ENCODE measurements around the gene TSEN34. TPM values are rescaled to one million over a fixed set of nuclear protein-coding genes. Genes with fewer than 3 reads are reported as not detected.

The TSEN34 gene
- total RNA-seq, 1 donor from 2014 or later = 38.6 TPM

DNA sequence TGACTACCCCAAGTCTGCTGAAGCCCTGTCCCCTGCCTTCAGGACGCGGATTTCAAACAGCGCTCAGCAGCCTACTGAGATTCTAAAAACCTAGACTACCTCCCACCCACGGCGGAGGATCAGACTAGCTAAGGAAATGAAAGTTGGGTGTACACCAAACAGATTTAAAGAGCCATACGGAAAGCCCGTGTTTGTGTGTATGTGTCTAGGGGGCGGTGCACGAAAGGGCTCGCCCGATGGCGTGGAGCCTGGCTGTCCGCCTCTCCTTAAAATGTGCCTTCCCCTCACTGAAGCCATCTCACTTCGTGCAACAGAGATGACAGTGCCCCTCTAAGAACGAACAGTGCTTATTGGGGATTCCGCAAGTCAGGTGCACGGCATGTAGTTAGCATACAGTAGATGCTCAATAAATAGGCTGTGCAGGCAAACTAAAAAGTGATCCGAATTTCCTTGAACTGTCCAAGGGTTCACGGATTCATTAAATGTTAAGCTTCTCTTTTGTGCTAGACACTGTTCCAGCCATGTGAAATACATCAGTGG, 32.2 kb upstream of the TSEN34 start:
- H3K4me1 Mint-ChIP-seq (ENCODE audit: low read depth) = peaks cover 27% of the 10 kb centered on the region
- peak overlapping the region; percentile 92 for H3K27ac Mint-ChIP-seq
- peaks cover 6% of the 10 kb centered on the region for H3K27me3 Mint-ChIP-seq
- TF ChIP-seq, protein P1, sequence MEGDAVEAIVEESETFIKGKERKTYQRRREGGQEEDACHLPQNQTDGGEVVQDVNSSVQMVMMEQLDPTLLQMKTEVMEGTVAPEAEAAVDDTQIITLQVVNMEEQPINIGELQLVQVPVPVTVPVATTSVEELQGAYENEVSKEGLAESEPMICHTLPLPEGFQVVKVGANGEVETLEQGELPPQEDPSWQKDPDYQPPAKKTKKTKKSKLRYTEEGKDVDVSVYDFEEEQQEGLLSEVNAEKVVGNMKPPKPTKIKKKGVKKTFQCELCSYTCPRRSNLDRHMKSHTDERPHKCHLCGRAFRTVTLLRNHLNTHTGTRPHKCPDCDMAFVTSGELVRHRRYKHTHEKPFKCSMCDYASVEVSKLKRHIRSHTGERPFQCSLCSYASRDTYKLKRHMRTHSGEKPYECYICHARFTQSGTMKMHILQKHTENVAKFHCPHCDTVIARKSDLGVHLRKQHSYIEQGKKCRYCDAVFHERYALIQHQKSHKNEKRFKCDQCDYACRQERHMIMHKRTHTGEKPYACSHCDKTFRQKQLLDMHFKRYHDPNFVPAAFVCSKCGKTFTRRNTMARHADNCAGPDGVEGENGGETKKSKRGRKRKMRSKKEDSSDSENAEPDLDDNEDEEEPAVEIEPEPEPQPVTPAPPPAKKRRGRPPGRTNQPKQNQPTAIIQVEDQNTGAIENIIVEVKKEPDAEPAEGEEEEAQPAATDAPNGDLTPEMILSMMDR (IDR thresholded peaks at IDR 0.05; ENCODE audit: unreplicated experiment) = no peak
- no peak for DNase-seq (ENCODE audit: low spot score, unreplicated experiment)
- H3K36me3 Mint-ChIP-seq (ENCODE audit: insufficient read depth) = peaks cover 16% of the 10 kb centered on the region
- no peaks in the 10 kb centered on the region for H3K9me3 Mint-ChIP-seq (ENCODE audit: low read depth)
- H3K4me3 Mint-ChIP-seq (ENCODE audit: low read depth) = peak overlapping the region; percentile 99

DNA sequence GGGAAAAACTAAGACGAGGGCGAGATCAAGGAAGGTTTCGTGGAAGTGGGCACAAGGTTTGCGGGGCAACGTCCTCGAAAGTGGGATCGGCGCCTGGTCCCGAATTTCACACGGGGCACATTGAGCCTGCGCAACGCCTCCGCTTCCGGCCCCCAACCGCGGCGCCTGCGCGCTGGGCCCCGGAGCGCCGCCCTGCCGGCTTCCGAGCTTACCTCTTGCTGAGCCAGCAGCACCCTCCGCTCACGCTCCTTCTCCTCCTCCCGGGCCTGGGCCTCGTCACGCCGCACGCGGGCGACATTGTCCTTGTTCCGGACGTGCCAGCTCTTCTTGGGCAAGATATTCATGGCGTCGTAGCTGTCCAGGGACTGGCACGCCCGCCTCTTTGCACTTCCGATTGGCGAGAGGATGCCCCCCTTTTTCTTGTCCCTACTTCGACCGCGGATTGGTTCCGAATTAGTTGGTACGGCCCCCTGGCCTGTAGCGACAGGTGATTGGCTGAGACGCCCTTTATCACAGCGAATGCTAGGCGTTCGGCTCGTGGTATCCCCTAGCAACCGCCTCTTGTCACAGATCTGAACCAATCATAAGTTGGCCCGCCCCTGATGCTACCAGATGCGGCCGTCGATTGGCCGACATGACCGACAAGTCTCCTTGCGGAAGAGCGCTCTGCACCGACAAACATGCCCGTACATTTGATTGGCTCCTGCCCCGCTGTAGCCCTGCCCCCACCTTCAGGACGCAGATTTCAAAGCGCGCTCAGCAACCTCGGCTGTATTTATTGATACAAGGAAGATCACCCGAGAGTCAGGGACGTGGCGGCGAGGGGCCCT, 31.5 kb upstream of the TSEN34 start, which contains the start of gene LENG1:
TSS of gene LENG1 (minus strand) at position 370 of the 830 bp plus-strand sequence. CDS start at position 344, 26 bp downstream.
- H3K27me3 Mint-ChIP-seq = peaks cover 11% of the 10 kb centered on the region
- H3K36me3 Mint-ChIP-seq (ENCODE audit: insufficient read depth) = peaks cover 12% of the 10 kb centered on the region
- H3K27ac Mint-ChIP-seq = peak within 1 kb of the TSS; percentile 98
- H3K9me3 Mint-ChIP-seq (ENCODE audit: low read depth) = no peaks in the 10 kb centered on the region
- peaks cover 27% of the 10 kb centered on the region for H3K4me1 Mint-ChIP-seq (ENCODE audit: low read depth)
- TF ChIP-seq, protein P1 (IDR thresholded peaks at IDR 0.05; ENCODE audit: unreplicated experiment) = peak; percentile 54
- H3K4me3 Mint-ChIP-seq (ENCODE audit: low read depth) = peak within 1 kb of the TSS; percentile 99
- peak; percentile 97 for DNase-seq (ENCODE audit: low spot score, unreplicated experiment)

DNA sequence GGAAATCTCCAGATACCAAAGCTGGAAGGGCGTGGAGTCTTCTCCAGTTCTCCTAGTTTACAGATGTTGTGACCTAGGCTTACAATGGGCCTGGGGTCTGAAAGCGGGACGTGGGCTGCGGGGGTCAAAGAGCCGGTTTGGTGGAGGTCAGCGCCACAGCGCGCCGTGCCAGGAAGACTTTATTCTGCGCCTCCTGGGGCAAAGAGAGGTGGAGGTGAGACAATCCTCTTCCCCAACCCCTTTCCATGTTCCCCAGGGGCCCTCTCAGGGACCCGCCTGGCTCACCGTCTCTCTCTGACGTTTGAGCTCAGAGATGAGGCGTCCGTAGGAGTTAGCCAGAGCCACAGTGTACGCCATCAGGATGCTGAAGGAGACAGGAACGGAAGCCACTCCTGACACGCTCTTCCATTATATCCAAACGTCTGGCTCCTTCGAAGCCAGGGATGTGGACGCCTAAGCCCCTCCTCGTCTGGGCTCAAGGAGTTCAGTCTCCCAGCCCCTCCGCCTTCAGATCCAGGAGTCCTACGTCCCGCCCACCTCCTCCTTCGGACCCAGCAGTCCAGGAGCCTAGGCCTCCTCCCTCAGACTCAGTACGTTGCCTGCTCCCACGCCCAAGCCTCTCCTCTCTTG, 30.8 kb upstream of the TSEN34 start:
- Mint-ChIP-seq H3K9me3 (ENCODE audit: low read depth) (no peaks in the 10 kb centered on the region), H3K4me1 (ENCODE audit: low read depth) (peaks cover 27% of the 10 kb centered on the region), H3K27ac (peak overlapping the region; percentile 98), H3K4me3 (ENCODE audit: low read depth) (peak overlapping the region; percentile 99), H3K36me3 (ENCODE audit: insufficient read depth) (peaks cover 13% of the 10 kb centered on the region), H3K27me3 (peaks cover 12% of the 10 kb centered on the region)
- no peak for DNase-seq (ENCODE audit: low spot score, unreplicated experiment)
- TF ChIP-seq, protein P1 (IDR thresholded peaks at IDR 0.05; ENCODE audit: unreplicated experiment) = no peak

DNA sequence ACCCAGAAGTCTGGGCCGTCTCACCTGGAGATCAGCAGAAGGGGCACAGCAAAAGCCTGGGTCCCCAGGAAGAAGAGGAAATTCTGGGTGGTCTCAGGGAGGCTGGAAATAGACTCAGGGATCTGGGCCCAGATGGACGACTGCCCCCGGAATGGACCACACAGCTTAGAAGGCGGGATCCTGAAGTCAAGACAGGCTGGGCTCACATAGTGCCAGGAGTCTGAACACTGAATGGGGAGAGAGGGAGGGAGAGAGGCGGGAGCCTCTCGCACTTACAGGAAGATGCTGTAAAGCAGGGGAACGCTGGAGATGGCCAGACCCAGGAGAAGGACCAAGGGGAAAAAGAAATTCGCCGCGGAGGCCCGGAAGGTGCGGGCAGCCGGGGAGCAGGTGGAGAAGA, 30.3 kb upstream of the TSEN34 start:
- H3K27me3 Mint-ChIP-seq = peaks cover 12% of the 10 kb centered on the region
- peaks cover 27% of the 10 kb centered on the region for H3K4me1 Mint-ChIP-seq (ENCODE audit: low read depth)
- peak overlapping the region; percentile 98 for H3K27ac Mint-ChIP-seq
- TF ChIP-seq, protein P1 (IDR thresholded peaks at IDR 0.05; ENCODE audit: unreplicated experiment) = no peak
- no peaks in the 10 kb centered on the region for H3K9me3 Mint-ChIP-seq (ENCODE audit: low read depth)
- peaks cover 18% of the 10 kb centered on the region for H3K36me3 Mint-ChIP-seq (ENCODE audit: insufficient read depth)
- DNase-seq (ENCODE audit: low spot score, unreplicated experiment) = no peak
- H3K4me3 Mint-ChIP-seq (ENCODE audit: low read depth) = peak overlapping the region; percentile 99

DNA sequence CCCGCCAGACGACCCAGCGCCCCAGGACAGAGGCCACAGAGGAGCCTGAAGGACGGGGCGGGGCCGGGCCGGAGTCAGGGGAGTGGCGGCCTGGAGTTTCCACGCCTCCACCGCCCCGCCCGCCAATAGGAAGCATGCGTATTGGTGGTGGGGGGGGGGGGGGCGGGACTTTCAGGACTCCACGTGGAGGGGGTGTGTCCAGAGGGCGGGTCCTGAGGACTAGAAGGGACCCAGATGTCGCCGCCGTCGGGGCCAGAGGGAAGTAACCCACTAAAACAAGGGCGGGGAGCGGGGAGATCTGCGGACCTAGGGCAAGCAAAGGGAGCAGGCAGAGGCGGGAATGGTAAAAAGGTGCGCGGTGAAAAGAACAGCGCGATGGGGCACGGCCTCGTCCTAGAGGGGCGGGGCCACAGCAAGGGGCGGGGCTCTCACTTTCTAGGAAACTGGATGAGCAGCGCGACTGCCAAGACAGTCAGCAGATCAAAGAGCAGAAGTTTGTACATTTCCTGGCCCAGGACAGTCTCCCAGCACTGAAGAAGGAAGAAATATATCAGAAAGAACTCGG, 28.8 kb upstream of the TSEN34 start:
- peaks cover 27% of the 10 kb centered on the region for H3K4me1 Mint-ChIP-seq (ENCODE audit: low read depth)
- H3K4me3 Mint-ChIP-seq (ENCODE audit: low read depth) = peak overlapping the region; percentile 69
- H3K27me3 Mint-ChIP-seq = peaks cover 12% of the 10 kb centered on the region
- H3K36me3 Mint-ChIP-seq (ENCODE audit: insufficient read depth) = peaks cover 12% of the 10 kb centered on the region
- no peaks in the 10 kb centered on the region for H3K9me3 Mint-ChIP-seq (ENCODE audit: low read depth)
- peak; percentile 51 for DNase-seq (ENCODE audit: low spot score, unreplicated experiment)
- TF ChIP-seq, protein P1 (IDR thresholded peaks at IDR 0.05; ENCODE audit: unreplicated experiment) = no peak
- peak overlapping the region; percentile 74 for H3K27ac Mint-ChIP-seq
